Suppressor macrophage (primary cell): Measurements from ENCODE around the gene SLC49A3.
A peak's percentile ranks its signal among the peaks of the same experiment; 100 is the strongest.
"Not testable (repeated sequence)": the region's sequence is repeated elsewhere in the genome, so short reads cannot be mapped to it uniquely, and the experiment has no call there.

Source experiments
- DNase-seq, 4 experiments: peaks; one replicate each; pipeline ENCODE4 v3.0.0-alpha.2; 2020 to 2022

The SLC49A3 gene

GRCh38 chr4:721261-722168 lies 32.6 kb upstream of the SLC49A3 start:
- peak; percentile 26 to 57 (median 43) for DNase-seq

GRCh38 chr4:720111-720860 lies 31.3 kb upstream of the SLC49A3 start:
- no peak for DNase-seq

GRCh38 chr4:718460-718859 lies 29.5 kb upstream of the SLC49A3 start:
- no peak for DNase-seq

- DNase-seq, result no peak
Measured at GRCh38 chr4:717601-718320, 28.8 kb upstream of the SLC49A3 start.

GRCh38 chr4:714087-714486 lies 25.1 kb upstream of the SLC49A3 start:
- DNase-seq, result no peak

GRCh38 chr4:712916-713632 lies 24.1 kb upstream of the SLC49A3 start:
- DNase-seq, result no peak

- DNase-seq, result no peak
Measured at GRCh38 chr4:712093-712492, 23.1 kb upstream of the SLC49A3 start.

GRCh38 chr4:710916-711315 lies 22.0 kb upstream of the SLC49A3 start:
- no peak for DNase-seq

- DNase-seq, result no peak
Measured at GRCh38 chr4:710116-710515, 21.2 kb upstream of the SLC49A3 start.

- no peak for DNase-seq
Measured at GRCh38 chr4:709348-709747, 20.4 kb upstream of the SLC49A3 start.

- no peak for DNase-seq
Measured at GRCh38 chr4:708631-708933, 19.6 kb upstream of the SLC49A3 start.

GRCh38 chr4:707929-708630 lies 19.1 kb upstream of the SLC49A3 start:
- no peak for DNase-seq

- DNase-seq, result no peak
Measured at GRCh38 chr4:706834-707598, 18.1 kb upstream of the SLC49A3 start.

- not testable (repeated sequence) for DNase-seq
Measured at GRCh38 chr4:706083-706633, 17.2 kb upstream of the SLC49A3 start.

GRCh38 chr4:705278-706082 lies 16.5 kb upstream of the SLC49A3 start, which contains the start of gene PCGF3:
PCGF3 (plus strand) TSS chr4:705832; CDS start chr4:733681, 27,849 bp downstream.
- DNase-seq, result peak; percentile 98 to 100 (median 100)

GRCh38 chr4:704971-705277 lies 16.0 kb upstream of the SLC49A3 start:
- no peak for DNase-seq

- no peak for DNase-seq
Measured at GRCh38 chr4:704198-704891, 15.4 kb upstream of the SLC49A3 start.

- DNase-seq, result no peak
Measured at GRCh38 chr4:703336-704197, 14.6 kb upstream of the SLC49A3 start.
